ENCODE measurements around the gene SAMD7.
A peak's percentile ranks its signal among the peaks of the same experiment; 100 is the strongest.

The SAMD7 gene

GRCh38 chr3:169939751-169940150, 28.4 kb downstream of the SAMD7 start:
- DNase-seq (ENCODE audit: extremely low spot score): no peak
- ChIA-PET CTCF (interaction anchor here (0.5 kb wide), 1 partner anchor 170 kb away, joined by 3 read pairs; no protein-coding TSS in a partner anchor), POLR2A (no interaction called here)
- TF ChIP-seq ELF4 (IDR thresholded peaks at IDR 0.05): no peak
- TF ChIP-seq LEF1 (IDR thresholded peaks at IDR 0.05; ENCODE audit: borderline replicate concordance): no peak
- no peak for TF ChIP-seq HDGF (IDR thresholded peaks at IDR 0.05; ENCODE audit: borderline replicate concordance)
- TF ChIP-seq BHLHE40 (IDR thresholded peaks at IDR 0.05; ENCODE audit: borderline replicate concordance): no peak
- no peak for TF ChIP-seq SUZ12 (IDR thresholded peaks at IDR 0.05)
- TF ChIP-seq ARNT (IDR thresholded peaks at IDR 0.05): no peak
- no peak for TF ChIP-seq FOXA1 (IDR thresholded peaks at IDR 0.05)
- TF ChIP-seq TARDBP (IDR thresholded peaks at IDR 0.05): no peak
- no peak for TF ChIP-seq ZNF384 (IDR thresholded peaks at IDR 0.05)
- TF ChIP-seq FOXM1 (IDR thresholded peaks at IDR 0.05; ENCODE audit: borderline replicate concordance): no peak
- TF ChIP-seq SP1 (IDR thresholded peaks at IDR 0.05): no peak
- TF ChIP-seq FOXK2 (IDR thresholded peaks at IDR 0.05): no peak
- TF ChIP-seq CTBP1 (IDR thresholded peaks at IDR 0.05; ENCODE audit: borderline replicate concordance): no peak
- no peak for TF ChIP-seq L3MBTL2 (conservative IDR thresholded peaks at IDR 0.05)
- TF ChIP-seq NFRKB (IDR thresholded peaks at IDR 0.05): no peak
- no peak for TF ChIP-seq PKNOX1 (IDR thresholded peaks at IDR 0.05)

- CTCF ChIA-PET: no interaction called here
- DNase-seq (ENCODE audit: extremely low spot score): no peak
- POLR2A ChIA-PET: no interaction called here
- no peak for TF ChIP-seq ZNF384 (IDR thresholded peaks at IDR 0.05)
- TF ChIP-seq ARNT (IDR thresholded peaks at IDR 0.05): no peak
- no peak for TF ChIP-seq SP1 (IDR thresholded peaks at IDR 0.05)
- TF ChIP-seq FOXK2 (IDR thresholded peaks at IDR 0.05): no peak
- no peak for TF ChIP-seq LEF1 (IDR thresholded peaks at IDR 0.05; ENCODE audit: borderline replicate concordance)
- no peak for TF ChIP-seq SUZ12 (IDR thresholded peaks at IDR 0.05)
- TF ChIP-seq FOXM1 (IDR thresholded peaks at IDR 0.05; ENCODE audit: borderline replicate concordance): no peak
- TF ChIP-seq HDGF (IDR thresholded peaks at IDR 0.05; ENCODE audit: borderline replicate concordance): no peak
- no peak for TF ChIP-seq CTBP1 (IDR thresholded peaks at IDR 0.05; ENCODE audit: borderline replicate concordance)
- no peak for TF ChIP-seq ELF4 (IDR thresholded peaks at IDR 0.05)
- TF ChIP-seq BHLHE40 (IDR thresholded peaks at IDR 0.05; ENCODE audit: borderline replicate concordance): no peak
Observed at GRCh38 chr3:169940470-169941181, 29.3 kb downstream of the SAMD7 start.

- peak; percentile 61 for TF ChIP-seq ARNT (IDR thresholded peaks at IDR 0.05)
- TF ChIP-seq LEF1 (IDR thresholded peaks at IDR 0.05; ENCODE audit: borderline replicate concordance): no peak
- TF ChIP-seq L3MBTL2 (conservative IDR thresholded peaks at IDR 0.05): no peak
- TF ChIP-seq FOXM1 (IDR thresholded peaks at IDR 0.05; ENCODE audit: borderline replicate concordance): no peak
- no peak for TF ChIP-seq FOXA1 (IDR thresholded peaks at IDR 0.05)
- TF ChIP-seq ZNF384 (IDR thresholded peaks at IDR 0.05): no peak
Observed at GRCh38 chr3:169945313-169945712, 33.9 kb downstream of the SAMD7 start.

GRCh38 chr3:169946336-169946735, 35.0 kb downstream of the SAMD7 start:
- ChIA-PET POLR2A (no interaction called here), CTCF (no interaction called here)
- no peak for TF ChIP-seq ZNF384 (IDR thresholded peaks at IDR 0.05)
- TF ChIP-seq NFRKB (IDR thresholded peaks at IDR 0.05): no peak
- no peak for TF ChIP-seq L3MBTL2 (conservative IDR thresholded peaks at IDR 0.05)
- no peak for TF ChIP-seq LEF1 (IDR thresholded peaks at IDR 0.05; ENCODE audit: borderline replicate concordance)
- TF ChIP-seq ELF4 (IDR thresholded peaks at IDR 0.05): no peak
- TF ChIP-seq FOXA1 (IDR thresholded peaks at IDR 0.05): no peak
- no peak for TF ChIP-seq CTBP1 (IDR thresholded peaks at IDR 0.05; ENCODE audit: borderline replicate concordance)
- TF ChIP-seq PKNOX1 (IDR thresholded peaks at IDR 0.05): no peak
- TF ChIP-seq BHLHE40 (IDR thresholded peaks at IDR 0.05; ENCODE audit: borderline replicate concordance): no peak
- no peak for TF ChIP-seq FOXK2 (IDR thresholded peaks at IDR 0.05)
- no peak for TF ChIP-seq FOXM1 (IDR thresholded peaks at IDR 0.05; ENCODE audit: borderline replicate concordance)
- TF ChIP-seq HDGF (IDR thresholded peaks at IDR 0.05; ENCODE audit: borderline replicate concordance): no peak
- no peak for TF ChIP-seq TARDBP (IDR thresholded peaks at IDR 0.05)
- no peak for TF ChIP-seq SUZ12 (IDR thresholded peaks at IDR 0.05)
- TF ChIP-seq SP1 (IDR thresholded peaks at IDR 0.05): no peak
- DNase-seq (ENCODE audit: extremely low spot score): no peak

More at GRCh38 chr3:169945313-169945712, 33.9 kb downstream of the SAMD7 start:
- POLR2A ChIA-PET: no interaction called here
- CTCF ChIA-PET: no interaction called here
- DNase-seq (ENCODE audit: extremely low spot score): peak; percentile 28

GRCh38 chr3:169948559-169949448, 37.4 kb downstream of the SAMD7 start:
- ChIA-PET CTCF (interaction anchor here (1.1 kb wide), 1 partner anchor 15 kb away, joined by 3 read pairs; no protein-coding TSS in a partner anchor), POLR2A (interaction anchor here (1.4 kb wide), 1 partner anchor 18 kb away, joined by 11 read pairs; the partner anchor contains the start of gene SEC62)
- TF ChIP-seq ZNF384 (IDR thresholded peaks at IDR 0.05) (no peak), ELF4 (IDR thresholded peaks at IDR 0.05) (no peak), SP1 (IDR thresholded peaks at IDR 0.05) (no peak), HDGF (IDR thresholded peaks at IDR 0.05; ENCODE audit: borderline replicate concordance) (no peak), L3MBTL2 (conservative IDR thresholded peaks at IDR 0.05) (no peak), PKNOX1 (IDR thresholded peaks at IDR 0.05) (no peak), FOXM1 (IDR thresholded peaks at IDR 0.05; ENCODE audit: borderline replicate concordance) (no peak), FOXK2 (IDR thresholded peaks at IDR 0.05) (no peak), NFRKB (IDR thresholded peaks at IDR 0.05) (no peak), ARNT (IDR thresholded peaks at IDR 0.05) (no peak)
- no peak for DNase-seq (ENCODE audit: extremely low spot score)

Measured in HEK293T (cell line).